Endothelial cell of umbilical vein (primary cell): ENCODE measurements around the gene COL18A1. TPM values are rescaled to one million over a fixed set of nuclear protein-coding genes. Genes with fewer than 3 reads are reported as not detected.

Experiments
- BruUV-seq: library from RNA; stranded (reverse); fragments of 400-500 nt; replicated peaks from 2 replicates; lab custom pipeline; 2021; lab: Mats Ljungman, UMichigan
- CTCF ChIA-PET: fragments of 300-600, 350-600 bp; sonication (Branson Sonifier 250); formaldehyde crosslinking; loops from one replicate; lab custom pipeline; 2021; ENCODE audit warnings: antibody characterized with exemption, inconsistent platforms; lab: Charles Lee
- POLR2A ChIA-PET: fragments of 300-600, 350-600 bp; sonication (Branson Sonifier 250); formaldehyde crosslinking; loops from one replicate; lab custom pipeline; 2021; ENCODE audit warnings: antibody characterized with exemption, inconsistent platforms; lab: Charles Lee
- DNase-seq: peaks from one replicate; pipeline ENCODE4 v3.0.0-alpha.2; 2011; ENCODE audit warnings: low read depth, low spot score
- FAIRE-seq: peaks from 2 replicates; lab custom pipeline; 2011; peaks lifted over from hg19 to GRCh38; lab: Jason Lieb, UNC
- H2AFZ ChIP-seq: 2 replicates; pipeline ENCODE4 v1.6.0; 2012; ENCODE audit warnings: low read depth, low read length, control low read depth, inconsistent platforms
- H3K27ac ChIP-seq: 2 replicates; pipeline ENCODE4 v1.5.1; 2011; ENCODE audit warnings: low read depth, mild to moderate bottlenecking, control low read depth, low read length, moderate library complexity; ENCODE audit not compliant: insufficient read depth
- H3K27me3 ChIP-seq, 2 experiments: 2 replicates each; pipeline versions ENCODE4 v1.6.0 to v1.6.1; 2011; ENCODE audit warnings: low read length in 2 of 2, mixed read lengths in 1 of 2; ENCODE audit not compliant: control insufficient read depth in 2 of 2, insufficient read depth in 2 of 2
- H3K36me3 ChIP-seq, 2 experiments: 2 replicates in 1 of 2; 3 replicates in 1 of 2; pipeline ENCODE4 v1.5.1; 2011; ENCODE audit warnings: low read length in 2 of 2, mild to moderate bottlenecking in 1 of 2, moderate library complexity in 1 of 2; ENCODE audit not compliant: control insufficient read depth in 2 of 2, insufficient read depth in 2 of 2; ENCODE audit errors: extremely low read depth in 1 of 2
- H3K4me1 ChIP-seq: 3 replicates; pipeline ENCODE4 v1.5.1; 2011; ENCODE audit warnings: mild to moderate bottlenecking, low read length; ENCODE audit not compliant: control insufficient read depth, insufficient read depth; ENCODE audit errors: extremely low read depth
- H3K4me2 ChIP-seq: 2 replicates; pipeline ENCODE4 v1.6.1; 2011; ENCODE audit warnings: low read length, control low read depth, mixed read lengths; ENCODE audit not compliant: insufficient read depth
- H3K4me3 ChIP-seq, 3 experiments: fragments of 200-600 bp in 1 of 3; sonication (generic), shearing (Covaris generic) in 1 of 3; replicated peaks in 1 of 3; 2 replicates each; pipeline ENCODE4 v1.5.1; 2011 to 2016; ENCODE audit warnings: control low read depth in 3 of 3, low read length in 3 of 3, mild to moderate bottlenecking in 2 of 3, inconsistent platforms in 1 of 3, low read depth in 1 of 3, moderate library complexity in 1 of 3; ENCODE audit not compliant: insufficient read depth in 1 of 3
- H3K79me2 ChIP-seq: 2 replicates; pipeline ENCODE4 v1.6.0; 2012; ENCODE audit warnings: low read length, inconsistent platforms; ENCODE audit not compliant: control insufficient read depth, insufficient read depth
- H3K9ac ChIP-seq: replicated peaks from 2 replicates; pipeline ENCODE3; 2011; ENCODE audit warnings: low read length, control low read depth; ENCODE audit not compliant: insufficient read depth; ENCODE audit errors: extremely low read depth
- H3K9me1 ChIP-seq: replicated peaks from 3 replicates; pipeline ENCODE4 v1.6.0; 2011; ENCODE audit warnings: mild to moderate bottlenecking, low read length; ENCODE audit not compliant: control insufficient read depth, insufficient read depth; ENCODE audit errors: extremely low read depth
- H3K9me3 ChIP-seq: replicated peaks from 2 replicates; pipeline ENCODE4 v1.5.1; 2012; ENCODE audit warnings: low read length, inconsistent platforms; ENCODE audit not compliant: control insufficient read depth, insufficient read depth
- H4K20me1 ChIP-seq: replicated peaks from 2 replicates; pipeline ENCODE3; 2011; ENCODE audit warnings: mild to moderate bottlenecking, low read length; ENCODE audit not compliant: control insufficient read depth, insufficient read depth; ENCODE audit errors: extremely low read depth
- CTCF ChIP-seq, 2 donors: IDR thresholded peaks; 1 replicate in 1 of 2; 2 replicates in 1 of 2; pipeline ENCODE4 v1.5.1; 2011; ENCODE audit warnings: low read length in 2 of 2, mild to moderate bottlenecking in 2 of 2, moderate library complexity in 2 of 2, control low read depth in 1 of 2, inconsistent platforms in 1 of 2, low read depth in 1 of 2; ENCODE audit not compliant: insufficient read depth in 1 of 2; ENCODE audit errors: extremely low read depth in 1 of 2
- EZH2 ChIP-seq: IDR thresholded peaks from 2 replicates; pipeline ENCODE4 v1.6.1; 2012; ENCODE audit warnings: borderline replicate concordance, low read depth, mild to moderate bottlenecking, moderate library complexity, low read length, inconsistent platforms; ENCODE audit not compliant: severe bottlenecking
- FOS ChIP-seq: IDR thresholded peaks from 2 replicates; pipeline ENCODE4 v1.6.1; 2011; ENCODE audit warnings: mild to moderate bottlenecking, low read length, moderate library complexity, borderline replicate concordance; ENCODE audit not compliant: insufficient read depth
- GATA2 ChIP-seq: IDR thresholded peaks from 2 replicates; pipeline ENCODE4 v1.7.0; 2011; ENCODE audit warnings: low read depth, mild to moderate bottlenecking, moderate library complexity, mixed read lengths, low read length; ENCODE audit not compliant: insufficient read length, insufficient read depth
- JUN ChIP-seq: IDR thresholded peaks from 2 replicates; pipeline ENCODE4 v1.6.1; 2011; ENCODE audit warnings: borderline replicate concordance, low read depth; ENCODE audit not compliant: insufficient read length, insufficient read depth
- MAX ChIP-seq: IDR thresholded peaks from 2 replicates; pipeline ENCODE4 v1.6.1; 2011; ENCODE audit not compliant: insufficient read depth, insufficient read length
- MYC ChIP-seq: IDR thresholded peaks from one replicate; pipeline ENCODE4 v1.6.1; 2011; ENCODE audit warnings: mild to moderate bottlenecking, low read depth, low read length
- POLR2A ChIP-seq: IDR thresholded peaks from 2 replicates; pipeline ENCODE4 v1.6.1; 2012; ENCODE audit warnings: low read depth, mild to moderate bottlenecking, control low read depth, low read length
- POLR2AphosphoS5 ChIP-seq: IDR thresholded peaks from 2 replicates; pipeline ENCODE4 v1.6.1; 2012; ENCODE audit warnings: low read depth, mild to moderate bottlenecking, control low read depth, low read length, moderate library complexity; ENCODE audit not compliant: insufficient read depth
- dilution Hi-C: fragments of 300-500 bp; cut with MboI; formaldehyde crosslinking; loops from one replicate; pipeline ENCODE4 v1.15.0; 2019; ENCODE audit warnings: low sequenced_read_pairs; ENCODE audit not compliant: extremely low pct_ligation_motif_present
- intact Hi-C: fragments of 100-400 bp; cut with micrococcal nuclease; formaldehyde crosslinking; loops from one replicate; pipeline ENCODE4 v1.10.0; 2022
- polyA plus RNA-seq, 4 experiments: library from polyadenylated mRNA; depleted of rRNA in 3 of 4; stranded (reverse) in 3 of 4; unstranded in 1 of 4; fragments of >200 nt; gene quantifications; 2 replicates each; pipeline versions ENCODE4 v1.2.1 to v1.2.3, GENCODE V29; 2011 to 2012; ENCODE audit warnings: missing spikeins in 1 of 4
- total RNA-seq: library from RNA; stranded (reverse); gene quantifications from 2 replicates; pipeline ENCODE4 v1.2.3, GENCODE V29; 2021

COL18A1 gene
- total and polyA plus RNA-seq, 2 donors (not counting 3 experiments of a cell fraction or from before 2014, with no cell fraction given) = 198 to 252 TPM

GRCh38 chr21:45490049-45490731, 85.2 kb downstream of the COL18A1 start:
- TF ChIP-seq EZH2 (no peak), MYC (no peak), POLR2AphosphoS5 (no peak), FOS (no peak), POLR2A (no peak), JUN (no peak), GATA2 (no peak), MAX (no peak), CTCF (IDR thresholded peaks at IDR 0.05; ENCODE audit: extremely low read depth in 1 of 2, insufficient read depth in 1 of 2, low read depth in 1 of 2, low read length in 2 of 2) (no peak)
- Histone ChIP-seq H3K36me3 (peaks cover 6 to 29% of the 10 kb centered on the region in 2 experiments), H4K20me1 (no peaks in the 10 kb centered on the region), H3K27ac (no peak overlapping the region), H3K79me2 (no peaks in the 10 kb centered on the region), H3K9ac (no peak overlapping the region), H3K4me1 (no peaks in the 10 kb centered on the region), H3K27me3 (no peaks in the 10 kb centered on the region), H3K4me2 (no peak overlapping the region), H3K9me3 (no peaks in the 10 kb centered on the region), H3K9me1 (no peaks in the 10 kb centered on the region), H3K4me3 (no peak overlapping the region), H2AFZ (no peak overlapping the region)
- no peak for FAIRE-seq
- ChIA-PET CTCF (no interaction called here), POLR2A (no interaction called here)
- BruUV-seq = no TSS peak
- DNase-seq = no peak
- intact Hi-C loops (no loop called here), dilution Hi-C loops (no loop called here)
